Stimulated activated CD8-positive, alpha-beta memory T cell treated with anti-CD3 and anti-CD28 coated beads, Interleukin-12 subunit alpha, Interleukin-12 subunit beta, amount 100 ng/mL, for 4 hours (primary cell): Measurements from ENCODE around the gene TTLL8.

Source experiments
- DNase-seq: peaks from one replicate; pipeline ENCODE4 v3.0.0-alpha.2; 2020; ENCODE audit warnings: low read depth

The TTLL8 gene

GRCh38 chr22:50018608-50019285, 39.4 kb downstream of the TTLL8 start:
- DNase-seq = no peak

GRCh38 chr22:50017701-50018224, 40.3 kb downstream of the TTLL8 start:
- no peak for DNase-seq

- peak; percentile 70 for DNase-seq
Measured at GRCh38 chr22:50016988-50017700, 41.0 kb downstream of the TTLL8 start.

- DNase-seq = no peak
Measured at GRCh38 chr22:50016308-50016987, 41.6 kb downstream of the TTLL8 start.

GRCh38 chr22:50015451-50016307, 42.4 kb downstream of the TTLL8 start:
- DNase-seq = no peak

GRCh38 chr22:50014655-50015401, 43.3 kb downstream of the TTLL8 start:
- DNase-seq = no peak

- DNase-seq = no peak
Measured at GRCh38 chr22:50014053-50014501, 44.0 kb downstream of the TTLL8 start.

- DNase-seq = no peak
Measured at GRCh38 chr22:50012211-50013181, 45.6 kb downstream of the TTLL8 start, which contains the start of gene IL17REL. Gene IL17REL (minus strand): TSS chr22:50012765. CDS start chr22:50012646, 119 bp downstream.

GRCh38 chr22:50011447-50012210, 46.5 kb downstream of the TTLL8 start:
- DNase-seq = no peak

- DNase-seq = peak; percentile 76
Measured at GRCh38 chr22:50010676-50011446, 47.2 kb downstream of the TTLL8 start.

GRCh38 chr22:50009765-50010675, 48.1 kb downstream of the TTLL8 start:
- no peak for DNase-seq

GRCh38 chr22:50009251-50009650, 48.8 kb downstream of the TTLL8 start:
- DNase-seq = no peak

GRCh38 chr22:50008151-50009040, 49.7 kb downstream of the TTLL8 start:
- no peak for DNase-seq

- no peak for DNase-seq
Measured at GRCh38 chr22:50007057-50007511, 51.0 kb downstream of the TTLL8 start.

- DNase-seq = no peak
Measured at GRCh38 chr22:50004918-50005317, 53.2 kb downstream of the TTLL8 start.

GRCh38 chr22:50002791-50003190, 55.3 kb downstream of the TTLL8 start:
- DNase-seq = no peak
